ENCODE measurements around the gene PTGFRN.

The PTGFRN gene

GRCh38 chr1:116982319-116983004, 72.7 kb downstream of the PTGFRN start:
- DNase-seq, result no peak

DNA sequence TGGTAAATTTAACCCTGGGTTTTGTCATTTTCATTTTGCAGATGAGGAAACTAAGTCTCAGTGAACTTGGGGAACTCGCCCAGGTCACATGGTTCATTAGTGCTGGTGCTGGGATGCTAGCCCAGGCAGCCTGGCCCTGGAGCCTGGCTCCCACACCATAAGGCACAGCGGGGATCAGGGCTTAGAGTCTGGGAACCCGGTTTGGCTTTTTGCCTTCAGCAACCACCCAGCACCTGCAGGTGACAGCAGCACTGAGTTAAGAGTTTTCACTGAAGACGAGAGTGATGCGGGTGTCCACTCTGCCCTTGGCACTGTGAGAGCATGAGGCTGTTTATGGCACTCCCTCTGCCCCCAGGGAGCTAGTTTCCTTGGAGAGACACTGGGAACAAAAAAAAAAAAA, 73.4 kb downstream of the PTGFRN start:
- DNase-seq, result no peak

DNA sequence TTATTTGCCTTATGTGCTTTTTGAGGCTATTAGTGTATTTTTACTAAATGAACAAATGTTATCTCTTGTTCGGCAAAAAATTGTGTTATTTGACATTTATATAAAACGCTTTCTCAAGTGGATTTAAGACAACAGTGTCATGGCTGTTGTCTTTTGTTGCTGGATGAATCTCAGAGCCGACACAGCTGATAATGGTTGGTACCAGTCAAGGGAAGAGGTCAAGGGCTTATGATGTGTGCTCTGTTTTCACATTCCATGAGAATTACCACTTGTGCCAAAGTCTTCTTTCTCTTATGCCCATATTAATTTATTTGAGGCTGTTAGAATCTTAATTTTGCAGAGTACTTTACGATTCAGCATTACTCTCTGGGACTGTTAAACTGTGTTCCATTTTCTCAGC, 74.0 kb downstream of the PTGFRN start:
- no peak for DNase-seq

- DNase-seq, result no peak
Observed at GRCh38 chr1:116984406-116985160, 74.9 kb downstream of the PTGFRN start.

DNA sequence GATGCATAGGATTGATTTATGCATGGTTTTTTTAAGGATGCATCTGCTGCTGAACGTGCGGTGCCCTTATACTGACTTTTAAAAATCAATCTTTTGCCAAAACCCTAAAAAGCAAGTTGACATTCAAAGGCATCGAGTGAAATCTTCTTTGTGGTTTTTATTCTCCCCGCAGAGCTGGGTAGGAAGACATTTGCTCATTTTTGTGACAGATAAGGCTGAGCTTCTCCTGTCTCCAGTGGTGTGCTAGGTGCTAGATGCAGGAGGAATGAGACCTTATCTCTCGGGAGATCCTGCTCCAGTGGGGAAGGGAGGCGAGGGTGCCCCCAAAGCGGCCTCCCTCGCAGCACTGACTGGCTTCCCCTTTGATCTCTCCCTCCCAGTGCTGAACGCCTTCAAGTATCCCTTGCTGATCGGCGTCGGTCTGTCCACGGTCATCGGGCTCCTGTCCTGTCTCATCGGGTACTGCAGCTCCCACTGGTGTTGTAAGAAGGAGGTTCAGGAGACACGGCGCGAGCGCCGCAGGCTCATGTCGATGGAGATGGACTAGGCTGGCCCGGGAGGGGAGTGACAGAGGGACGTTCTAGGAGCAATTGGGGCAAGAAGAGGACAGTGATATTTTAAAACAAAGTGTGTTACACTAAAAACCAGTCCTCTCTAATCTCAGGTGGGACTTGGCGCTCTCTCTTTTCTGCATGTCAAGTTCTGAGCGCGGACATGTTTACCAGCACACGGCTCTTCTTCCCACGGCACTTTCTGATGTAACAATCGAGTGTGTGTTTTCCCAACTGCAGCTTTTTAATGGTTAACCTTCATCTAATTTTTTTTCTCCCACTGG, 76.9 kb downstream of the PTGFRN start:
- DNase-seq, result peak in 1 of 2 donors; percentile 39

GRCh38 chr1:116987256-116987555, 77.5 kb downstream of the PTGFRN start:
- DNase-seq, result peak; percentile 52 to 66

DNA sequence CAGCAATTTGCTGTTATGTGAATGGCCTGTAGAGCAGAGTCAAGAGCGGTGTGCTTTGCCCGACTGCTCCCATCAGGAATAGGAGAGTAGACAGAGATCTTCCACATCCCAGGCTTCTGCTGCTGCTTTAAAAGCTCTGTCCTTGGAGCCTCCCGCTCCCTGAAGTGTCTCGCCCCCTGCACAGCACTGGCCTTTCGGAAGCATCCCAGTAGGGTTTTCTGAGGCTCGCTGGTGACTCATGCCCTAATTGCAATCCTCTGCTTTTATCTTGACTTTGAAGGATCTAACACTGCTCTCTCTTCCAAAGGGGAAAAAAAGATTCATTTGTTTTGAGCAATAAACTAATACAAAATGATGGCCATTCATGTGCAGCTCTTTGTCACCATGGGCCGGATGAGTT, 78.5 kb downstream of the PTGFRN start:
- no peak for DNase-seq

DNA sequence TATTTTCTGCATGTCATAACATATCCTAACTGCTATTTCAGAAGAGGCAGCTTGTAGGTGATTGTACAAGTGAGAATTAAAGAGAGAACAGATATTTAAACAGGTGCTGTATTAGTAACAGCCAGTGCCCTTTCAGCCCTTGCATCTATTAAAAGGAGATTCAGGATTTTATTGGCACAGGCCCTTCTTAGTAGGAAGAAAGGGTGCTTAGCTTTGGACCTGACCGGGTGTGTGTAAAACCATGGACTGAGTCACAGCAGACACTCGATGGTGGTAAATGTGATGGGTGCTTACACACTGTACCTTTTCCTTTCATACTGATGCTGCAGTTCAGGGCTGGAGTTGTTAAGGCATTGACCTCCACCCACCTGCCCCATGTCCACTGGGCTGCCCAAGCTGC, 79.2 kb downstream of the PTGFRN start:
- DNase-seq, result no peak

DNA sequence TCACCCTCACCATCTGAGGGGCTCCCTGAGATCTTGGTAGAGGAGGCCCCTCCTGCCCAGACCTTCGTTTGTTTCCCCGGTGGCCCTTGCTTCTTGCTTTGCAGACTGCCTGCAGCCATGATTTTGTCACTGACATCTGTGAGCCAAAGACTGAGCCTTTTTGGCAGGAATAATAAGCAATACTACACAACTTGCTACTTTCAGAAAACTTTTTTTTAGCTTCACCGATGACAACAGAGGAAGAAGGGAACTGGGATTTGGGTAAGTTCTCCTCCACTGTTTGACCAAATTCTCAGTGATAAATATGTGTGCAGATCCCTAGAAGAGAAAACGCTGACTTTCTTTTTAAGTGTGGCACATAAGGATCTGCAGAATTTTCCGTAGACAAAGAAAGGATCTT, 80.1 kb downstream of the PTGFRN start:
- no peak for DNase-seq

GRCh38 chr1:116990612-116991151, 81.0 kb downstream of the PTGFRN start:
- DNase-seq, result peak in 1 of 2 donors; percentile 19

DNA sequence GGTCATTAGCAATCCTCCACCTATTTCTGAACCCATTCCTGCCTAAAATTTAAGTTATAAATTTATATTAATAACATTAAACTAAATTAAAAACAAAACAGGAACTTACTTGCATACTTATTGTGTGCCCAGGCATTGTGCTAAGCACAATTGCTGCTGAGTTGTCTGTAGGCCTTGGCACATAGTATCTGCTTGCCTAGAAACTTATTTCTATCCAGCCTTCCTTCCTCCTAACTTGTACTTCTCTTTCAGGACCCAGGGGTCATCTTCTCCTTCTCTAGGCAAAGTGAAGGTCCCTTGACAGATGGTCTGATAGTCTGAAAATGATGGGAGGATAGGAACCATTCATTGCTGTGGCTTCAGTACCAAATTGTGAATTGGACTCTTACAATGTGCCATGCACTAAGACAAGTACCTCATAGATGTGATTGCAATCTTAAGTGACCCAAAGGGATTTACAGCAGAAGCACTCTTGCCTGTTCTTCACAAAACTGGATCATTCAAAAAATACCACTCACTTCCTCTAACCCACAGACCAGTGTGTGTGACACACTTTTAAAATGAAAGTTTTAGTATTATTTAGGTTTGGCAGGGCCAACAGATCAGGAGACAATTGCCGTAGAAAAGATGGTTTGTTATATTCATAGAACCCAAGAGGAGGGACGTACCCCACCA, 81.6 kb downstream of the PTGFRN start:
- no peak for DNase-seq

DNA sequence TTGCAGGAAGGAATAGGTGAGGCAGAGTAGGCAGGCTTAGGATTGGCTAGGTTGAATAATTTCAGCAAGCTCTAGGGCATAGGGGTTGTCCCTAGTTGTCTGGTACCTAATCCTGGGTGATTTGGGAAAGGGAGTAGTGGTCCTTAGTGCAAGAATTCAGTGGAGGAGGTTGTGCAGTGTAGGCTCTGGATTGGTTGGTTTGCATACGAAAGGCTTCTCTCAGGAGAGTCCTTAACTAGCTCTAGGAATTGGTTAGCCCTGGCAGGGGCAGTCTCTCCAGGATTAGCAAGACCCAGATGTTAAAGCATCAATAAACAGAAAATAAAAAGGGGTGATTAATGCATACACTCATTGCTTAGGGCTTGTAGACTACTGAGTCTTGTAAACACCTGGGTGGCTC, 82.2 kb downstream of the PTGFRN start:
- DNase-seq, result no peak

DNA sequence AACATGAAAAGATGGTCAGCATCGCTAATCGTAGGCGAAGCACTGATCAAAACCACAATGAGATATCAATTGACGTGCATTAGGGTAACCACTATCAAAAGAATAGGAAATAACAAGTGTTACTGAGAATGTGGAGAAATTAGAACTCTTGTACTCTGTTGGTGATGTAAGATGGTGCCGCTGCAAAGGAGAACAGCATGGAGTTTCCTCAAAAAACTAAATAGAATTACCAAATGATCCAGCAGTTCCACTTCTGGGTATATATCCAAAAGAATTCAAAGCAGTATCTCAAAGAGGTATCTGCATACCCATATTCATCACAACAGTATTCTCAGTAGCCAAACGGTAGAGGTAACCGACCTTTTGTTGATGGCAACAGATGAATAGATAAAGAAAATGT, 83.6 kb downstream of the PTGFRN start:
- no peak for DNase-seq

DNA sequence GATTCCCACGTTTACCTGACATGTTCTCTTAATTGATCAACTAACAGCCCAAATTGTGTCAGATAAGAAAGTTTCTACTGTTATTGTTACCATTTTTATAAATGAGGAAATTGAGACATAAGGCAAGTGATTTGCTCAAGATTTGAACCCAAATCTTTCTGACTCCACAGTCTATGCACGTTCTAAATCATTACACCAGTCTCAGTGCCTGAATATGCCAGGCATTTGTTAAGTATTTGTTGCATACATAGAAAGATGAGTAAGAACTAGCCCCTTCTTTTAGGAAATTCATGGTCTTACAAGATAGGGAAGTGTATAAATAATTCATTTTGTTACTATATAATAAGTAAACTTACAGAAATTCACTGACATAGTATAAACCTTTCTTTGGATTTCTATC, 84.7 kb downstream of the PTGFRN start:
- no peak for DNase-seq

DNA sequence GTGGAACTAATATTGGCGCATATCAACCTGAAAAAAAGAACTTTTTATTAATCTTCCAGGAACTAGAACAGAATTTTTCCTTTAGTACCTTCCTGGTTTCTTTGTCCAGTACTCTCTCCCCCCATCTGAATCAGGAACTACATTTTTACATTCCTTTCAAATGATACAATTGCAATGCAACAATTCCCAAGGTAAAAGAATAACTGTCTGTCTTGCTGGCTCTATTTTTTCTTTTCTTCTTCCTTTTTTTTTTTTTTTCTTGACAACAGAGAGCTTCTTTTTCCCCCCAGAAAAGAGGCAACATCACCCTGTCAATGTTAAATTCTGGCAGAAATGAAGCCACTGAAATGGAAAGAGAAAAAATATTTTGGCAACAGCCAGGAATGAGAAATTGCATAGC, 87.3 kb downstream of the PTGFRN start:
- no peak for DNase-seq

DNA sequence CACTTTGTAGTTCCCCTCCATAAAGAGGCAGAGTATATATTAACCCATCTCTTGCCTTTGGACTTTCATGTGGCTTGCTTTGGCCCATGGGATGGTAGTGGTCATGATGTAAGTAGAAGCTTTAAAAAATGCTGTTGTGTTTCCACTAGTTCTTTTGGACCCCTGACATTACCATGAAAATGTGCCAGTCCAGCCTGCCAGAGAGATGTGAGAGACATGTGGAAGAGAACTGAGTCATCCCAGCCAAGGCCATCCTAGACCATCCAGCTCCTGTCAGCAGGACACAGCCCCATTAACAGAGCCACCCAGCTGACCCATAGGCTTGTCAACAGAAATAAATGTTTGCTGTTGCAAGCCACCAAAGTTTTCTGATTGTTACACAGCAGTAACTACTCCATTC, 87.9 kb downstream of the PTGFRN start:
- DNase-seq, result no peak

GRCh38 chr1:116999596-116999995, 89.9 kb downstream of the PTGFRN start:
- DNase-seq, result no peak

GRCh38 chr1:117000142-117000541, 90.4 kb downstream of the PTGFRN start:
- DNase-seq, result no peak

GRCh38 chr1:117001254-117001927, 91.7 kb downstream of the PTGFRN start, which contains the start of gene CD101:
TSS of gene CD101 (plus strand) at chr1:117001760. CDS start at chr1:117001818, 58 bp downstream.
- DNase-seq, result peak in 1 of 2 donors; percentile 20

DNA sequence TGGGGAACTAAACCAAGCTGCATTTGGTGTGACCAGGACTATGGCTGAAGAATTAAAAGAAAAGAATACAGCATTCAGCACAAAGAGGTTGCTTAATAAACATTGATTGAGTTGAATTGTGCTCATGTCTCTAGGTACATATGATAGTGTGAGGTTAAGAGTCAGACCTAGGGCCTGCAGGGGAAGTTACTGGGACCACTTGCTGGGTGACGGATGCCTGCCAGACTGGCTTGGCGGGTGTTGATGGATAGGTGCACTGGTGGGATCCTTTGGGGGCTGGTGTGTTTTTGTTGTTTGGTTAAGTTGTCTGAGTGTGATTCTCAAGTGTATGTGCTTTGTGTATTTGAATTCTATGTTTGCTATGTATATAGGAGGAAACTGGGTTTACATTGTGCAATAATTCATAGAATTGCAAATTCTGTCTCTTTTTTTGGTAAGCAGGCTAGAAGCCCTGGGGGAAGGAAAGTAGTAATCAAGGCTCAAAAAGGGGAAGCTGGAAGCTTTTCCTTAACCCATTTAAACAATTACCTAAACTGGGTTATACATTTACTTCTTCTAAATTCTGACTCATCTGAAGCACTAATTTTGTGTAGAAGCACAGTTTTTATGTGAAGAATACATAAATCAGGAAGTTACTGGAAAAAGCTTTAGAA, 93.6 kb downstream of the PTGFRN start:
- no peak for DNase-seq

DNA sequence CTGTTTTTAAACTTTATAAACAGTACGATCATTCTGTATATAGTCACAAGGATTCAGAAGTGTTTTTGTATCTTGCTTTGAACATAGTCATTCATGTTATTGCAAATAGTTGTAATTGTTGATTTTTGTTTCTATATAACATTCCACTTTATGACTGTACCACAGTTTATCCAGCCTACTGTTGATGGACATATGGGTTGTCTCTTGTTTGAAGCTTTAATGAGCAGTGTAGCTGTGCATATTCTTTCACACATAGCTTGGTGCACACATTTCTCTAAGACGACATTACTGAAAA, 98.0 kb downstream of the PTGFRN start:
- no peak for DNase-seq

- no peak for DNase-seq
Observed at GRCh38 chr1:117008656-117009055, 98.9 kb downstream of the PTGFRN start.
